Ovary (tissue), 9 donors: ENCODE measurements around the gene HSF5. TPM values are rescaled to one million over a fixed set of nuclear protein-coding genes. Genes with fewer than 3 reads are reported as not detected.
A peak's percentile ranks its signal among the peaks of the same experiment; 100 is the strongest.

Source experiments
- DNase-seq, 5 donors: peaks; one replicate each; pipeline ENCODE4 v3.0.0-alpha.2; 2019 to 2020
- H3K27ac ChIP-seq, 2 donors: fragments of 200-600 bp; one replicate each; pipeline versions ENCODE4 v1.5.1 to v1.8.0; 2019 to 2022
- H3K27me3 ChIP-seq: fragments of 200-600 bp; one replicate; pipeline ENCODE4 v1.8.0; 2022
- H3K36me3 ChIP-seq: fragments of 200-600 bp; sonication (generic); one replicate; pipeline ENCODE4 v1.5.1; 2019
- H3K4me1 ChIP-seq: one replicate; pipeline ENCODE4 v1.8.1; 2013; ENCODE audit warnings: mild to moderate bottlenecking, moderate library complexity; ENCODE audit not compliant: insufficient read depth
- H3K4me3 ChIP-seq: fragments of 200-600 bp; sonication (generic); one replicate; pipeline ENCODE4 v1.5.1; 2017
- H3K9me3 ChIP-seq, 2 donors: fragments of 200-600 bp in 1 of 2; sonication (generic) in 1 of 2; one replicate each; pipeline versions ENCODE4 v1.5.1 to v1.8.1; 2013 to 2019; ENCODE audit warnings: mild to moderate bottlenecking in 1 of 2, moderate library complexity in 1 of 2
- CTCF ChIP-seq, 3 donors: fragments of 450-650 bp in 2 of 3; fragments of 200-600 bp in 1 of 3; IDR thresholded peaks; one replicate each; pipeline versions ENCODE4 v1.5.1 to v1.8.0; 2016 to 2022; ENCODE audit warnings: antibody characterized with exemption in 3 of 3, mild to moderate bottlenecking in 1 of 3
- EP300 ChIP-seq: sonication (generic); formaldehyde crosslinking; IDR thresholded peaks from one replicate; pipeline ENCODE4 v1.6.1; 2017; ENCODE audit warnings: antibody characterized with exemption
- POLR2A ChIP-seq: fragments of 450-650 bp; IDR thresholded peaks from one replicate; pipeline ENCODE4 v1.6.1; 2017; ENCODE audit warnings: antibody characterized with exemption, mild to moderate bottlenecking, moderate library complexity
- WGBS, 3 donors: extraction: QIAGEN DNeasy Blood & Tissue Kit in 1 of 3; methylation state at CpG; one replicate each; pipeline versions ENCODE4 v1.1.5 to v1.1.7; 2013 to 2017; 5-methylcytosine and 5-hydroxymethylcytosine counted together
- intact Hi-C, 4 donors: fragments of 100-400 bp; cut with DNase I; formaldehyde crosslinking; loops; one replicate each; pipeline versions ENCODE4 v1.11.0 to v1.15.1; 2022 to 2023
- polyA plus RNA-seq, 2 donors: library from polyadenylated mRNA; stranded (reverse); fragments of 200-250 nt in 1 of 2; fragments of 350-450 nt in 1 of 2; fragmentation: Illumina TruSeq in 1 of 2; extraction: RNeasy Lipid Tissue Mini Kit (QIAGEN cat#74804) in 1 of 2; gene quantifications; one replicate each; pipeline ENCODE4 v1.2.3, GENCODE V29; 2013 to 2014
- total RNA-seq, 7 donors: library from RNA; depleted of rRNA in 2 of 7; stranded (reverse); fragments of >200 nt in 2 of 7; fragmentation: NEBNext Ultra II Directional in 3 of 7; extraction: Animal tissue kit (Norgen Biotek cat#: 25700) in 3 of 7; gene quantifications; one replicate each; pipeline versions ENCODE4 v1.1.0 to v1.2.4, GENCODE V29; 2016 to 2023
- donor health status: DM: no; HTN: no; CAD: no; lungs with moderate emphysema.
- donor health status: DM: no; HTN: no; CAD: no.
- donor health status: Bipolar disorder and iron deficiency.
- donor health status: DM: yes; HTN: yes; CAD: no.
- donor health status: DM: no; HTN: no; CAD: no.
- donor health status: DM: yes; HTN: yes; CAD: no.

Gene HSF5
- total and polyA plus RNA-seq, 9 donors, result 0.05 TPM; not detected in 7

- H3K4me1 ChIP-seq, result peaks cover 5% of the 10 kb centered on the region
Measured at GRCh38 chr17:58527949-58528348, 39.7 kb upstream of the HSF5 start.

GRCh38 chr17:58527306-58527705 is 39.1 kb upstream of the HSF5 start:
- TF ChIP-seq POLR2A, result no peak
- no peak for TF ChIP-seq EP300
- no peak for TF ChIP-seq CTCF (IDR thresholded peaks at IDR 0.05)
- H3K27ac ChIP-seq, result no peak overlapping the region
- intact Hi-C loops, result loop anchor here in 1 of 4 donors (10.0 kb wide), 1 partner anchor 477 kb away; no protein-coding TSS in a partner anchor

More at GRCh38 chr17:58527949-58528348, 39.7 kb upstream of the HSF5 start:
- intact Hi-C loops, result loop anchor here in 1 of 4 donors (10.0 kb wide), 1 partner anchor 477 kb away; no protein-coding TSS in a partner anchor
- no peak overlapping the region for H3K27ac ChIP-seq
- no peak for TF ChIP-seq POLR2A
- no peaks in the 10 kb centered on the region for H3K9me3 ChIP-seq
- H3K36me3 ChIP-seq, result no peaks in the 10 kb centered on the region
- no peaks in the 10 kb centered on the region for H3K27me3 ChIP-seq
- no peak for DNase-seq
- H3K4me3 ChIP-seq, result no peak overlapping the region
- 50 to 63% (median 52%) methylated on average over 3 of the region's 3 CpGs for WGBS, 3 donors

GRCh38 chr17:58525239-58525638 is 37.0 kb upstream of the HSF5 start:
- H3K4me1 ChIP-seq, result peaks cover 5% of the 10 kb centered on the region
- TF ChIP-seq CTCF (IDR thresholded peaks at IDR 0.05) (no peak), EP300 (no peak), POLR2A (no peak)
- WGBS, 3 donors, result 16 to 29% (median 17%) methylated on average over 3 of the region's 3 CpGs
- no peaks in the 10 kb centered on the region for H3K36me3 ChIP-seq
- DNase-seq, result peak in 3 of 5 donors; percentile 50 to 67 (median 63)
- H3K27me3 ChIP-seq, result no peaks in the 10 kb centered on the region
- intact Hi-C loops, result loop anchor here in 1 of 4 donors (10.0 kb wide), 1 partner anchor 480 kb away; no protein-coding TSS in a partner anchor
- no peaks in the 10 kb centered on the region for H3K9me3 ChIP-seq
- H3K27ac ChIP-seq, result peak overlapping the region in 1 of 2 donors; percentile 32
- H3K4me3 ChIP-seq, result no peak overlapping the region

More at GRCh38 chr17:58527306-58527705, 39.1 kb upstream of the HSF5 start:
- peaks cover 5% of the 10 kb centered on the region for H3K4me1 ChIP-seq
- H3K36me3 ChIP-seq, result no peaks in the 10 kb centered on the region
- H3K4me3 ChIP-seq, result no peak overlapping the region
- H3K9me3 ChIP-seq, result no peaks in the 10 kb centered on the region
- no peak for DNase-seq
- H3K27me3 ChIP-seq, result no peaks in the 10 kb centered on the region
- 66 to 90% (median 82%) methylated on average over 2 of the region's 2 CpGs for WGBS, 3 donors

GRCh38 chr17:58521680-58522079 is 33.5 kb upstream of the HSF5 start:
- intact Hi-C loops, result loop anchor here in 1 of 4 donors (10.0 kb wide), 1 partner anchor 483 kb away; no protein-coding TSS in a partner anchor
- peaks cover 5% of the 10 kb centered on the region for H3K4me1 ChIP-seq
- 89 to 93% (median 92%) methylated on average over 10 of the region's 10 CpGs for WGBS, 3 donors

More at GRCh38 chr17:58521680-58522079, 33.5 kb upstream of the HSF5 start:
- TF ChIP-seq POLR2A (no peak), CTCF (IDR thresholded peaks at IDR 0.05) (no peak), EP300 (no peak)
- no peak for DNase-seq
- Histone ChIP-seq H3K27me3 (no peaks in the 10 kb centered on the region), H3K4me3 (no peak overlapping the region), H3K36me3 (no peaks in the 10 kb centered on the region), H3K27ac (no peak overlapping the region), H3K9me3 (no peaks in the 10 kb centered on the region)
